ENCODE results near the gene GRK5.

GRCh38 chr10:119217991-119218490 lies 10.7 kb downstream of the GRK5 start:
- TF ChIP-seq CTCF (IDR thresholded peaks at IDR 0.05) = no peak
- no peak for TF ChIP-seq POLR2A (IDR thresholded peaks at IDR 0.05)
- TF ChIP-seq EP300 (IDR thresholded peaks at IDR 0.05) = no peak
- TF ChIP-seq POLR2AphosphoS5 (IDR thresholded peaks at IDR 0.05) = peak in 2 of 4 donors; percentile 18 to 26

Data from sigmoid colon (tissue), 4 donors.